HG02623 (cell line): ENCODE measurements around the gene GREM2.

ENCODE experiments used
- ATAC-seq: cut with Tn5 transposase; IDR thresholded peaks from one replicate; pipeline ENCODE4 v1.9.1; 2021; ENCODE audit warnings: moderate library complexity; ENCODE audit not compliant: unreplicated experiment

Gene GREM2

DNA sequence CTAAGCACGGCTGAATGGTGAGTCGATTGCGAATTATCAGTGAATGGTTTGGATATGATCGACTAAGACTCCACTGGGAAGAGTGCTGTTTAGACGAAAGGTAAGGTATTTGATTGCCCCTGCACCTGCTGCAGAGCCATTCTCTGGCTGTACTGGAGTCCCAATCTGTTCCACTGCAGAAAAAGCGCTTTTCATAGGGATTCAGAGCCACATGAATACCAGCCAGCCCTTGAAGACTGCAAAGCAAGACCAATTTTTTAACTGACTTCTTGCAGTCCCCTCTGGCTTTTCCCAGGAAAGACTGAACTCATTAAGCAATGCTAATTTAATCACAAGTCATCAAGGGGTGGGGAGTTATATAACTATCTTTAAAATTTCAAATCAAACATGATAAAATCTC, 1.3 kb downstream of the GREM2 start:
- ATAC-seq = no peak

DNA sequence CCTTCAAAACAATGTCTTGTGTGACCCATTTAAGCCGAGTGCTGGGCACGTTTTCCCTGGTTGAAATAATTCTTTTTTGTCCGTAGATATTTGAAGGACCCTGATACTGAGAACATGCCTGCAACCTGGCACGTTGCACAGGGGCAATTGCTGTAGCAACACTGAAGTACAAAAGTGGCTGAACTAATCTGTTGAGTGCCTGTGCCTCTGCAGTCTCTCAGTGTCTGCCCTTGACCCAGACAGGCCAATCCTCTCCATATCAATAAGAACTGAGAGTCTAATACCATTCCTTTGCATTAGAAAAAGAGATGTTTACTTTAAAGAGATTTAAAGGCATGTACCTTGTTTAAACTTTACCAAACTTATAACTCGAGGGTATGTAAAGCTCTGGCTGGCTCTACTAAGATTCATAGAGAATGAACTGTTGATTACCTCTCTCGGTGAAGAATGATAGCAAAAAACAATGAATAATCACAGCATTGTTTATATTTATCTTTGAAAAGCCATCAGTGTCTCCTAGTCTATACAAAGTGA, 2.4 kb downstream of the GREM2 start:
- ATAC-seq = no peak

DNA sequence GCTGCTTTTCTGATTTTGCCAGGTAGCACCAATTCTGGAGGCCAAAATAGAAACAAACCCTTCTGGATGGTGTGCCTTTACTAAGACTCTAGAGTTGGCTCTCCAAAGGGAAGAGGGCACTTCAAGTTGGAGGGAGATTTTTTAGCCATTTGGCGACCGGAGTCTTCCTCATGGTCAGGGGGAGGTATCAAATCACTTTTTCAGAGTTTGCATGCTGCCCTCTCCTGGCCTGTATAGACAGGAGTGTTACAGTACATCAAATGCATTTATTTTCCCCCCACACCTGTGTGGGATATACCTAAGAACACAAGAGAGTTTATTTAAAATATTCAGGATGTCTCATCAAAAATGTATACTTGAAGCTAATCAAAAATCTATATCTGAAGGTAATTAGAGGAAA, 3.2 kb downstream of the GREM2 start:
- ATAC-seq = no peak

DNA sequence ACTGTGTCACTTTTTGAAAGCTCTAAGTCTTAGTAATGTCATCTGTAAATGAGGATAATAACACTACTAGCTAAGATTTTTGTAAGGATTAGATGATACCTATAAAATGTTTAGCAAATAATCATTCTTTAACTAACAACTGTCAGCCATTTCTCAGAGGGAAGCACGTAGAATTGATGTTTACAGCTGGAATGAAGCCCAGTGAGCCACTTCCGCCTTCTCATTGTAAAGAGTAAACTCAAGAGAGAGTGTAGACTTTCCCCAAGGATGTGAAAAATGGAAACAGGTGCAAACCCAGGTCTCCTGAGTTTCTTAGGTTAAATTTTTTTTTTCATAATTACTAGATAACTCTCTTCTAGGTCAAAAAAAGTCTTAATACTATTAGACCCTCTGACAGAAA, 4.9 kb downstream of the GREM2 start:
- no peak for ATAC-seq

DNA sequence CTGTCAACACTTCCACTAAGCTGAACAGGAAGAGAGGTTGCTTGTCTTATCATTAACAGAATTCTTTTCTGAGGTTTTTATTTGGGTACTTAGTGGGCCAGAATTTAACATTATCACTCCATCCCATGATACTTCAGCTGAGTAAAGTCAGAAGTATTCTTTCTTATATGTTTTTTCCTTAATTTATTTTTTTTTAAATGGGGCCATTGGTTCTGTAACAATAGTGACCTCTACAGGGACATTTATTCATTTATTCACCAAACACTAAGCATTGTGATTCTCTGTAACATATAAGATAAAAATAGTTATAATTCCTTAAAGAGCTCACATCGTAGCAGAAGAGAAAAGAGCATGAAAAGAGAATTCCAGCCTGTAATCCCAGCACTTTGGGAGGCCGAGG, 9.8 kb downstream of the GREM2 start:
- no peak for ATAC-seq

DNA sequence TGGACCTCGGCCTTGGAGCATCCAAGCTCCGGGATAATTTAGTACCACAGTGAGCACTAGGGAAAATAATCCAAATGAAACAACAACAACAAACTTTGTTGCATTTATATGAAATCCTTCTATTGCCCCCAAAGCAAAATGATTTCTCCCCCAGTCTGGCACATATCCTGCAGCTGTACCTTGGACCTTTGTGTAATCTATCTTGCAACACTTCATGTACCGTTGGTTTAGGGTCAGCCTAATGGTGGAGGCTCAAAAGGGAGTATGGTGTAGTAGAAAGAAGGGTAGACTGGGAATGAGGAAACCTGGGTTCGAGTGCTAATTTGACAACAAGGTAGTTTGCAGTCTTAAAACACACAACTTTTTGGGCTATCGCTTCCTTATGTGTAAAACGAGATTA, 12.1 kb downstream of the GREM2 start:
- no peak for ATAC-seq

DNA sequence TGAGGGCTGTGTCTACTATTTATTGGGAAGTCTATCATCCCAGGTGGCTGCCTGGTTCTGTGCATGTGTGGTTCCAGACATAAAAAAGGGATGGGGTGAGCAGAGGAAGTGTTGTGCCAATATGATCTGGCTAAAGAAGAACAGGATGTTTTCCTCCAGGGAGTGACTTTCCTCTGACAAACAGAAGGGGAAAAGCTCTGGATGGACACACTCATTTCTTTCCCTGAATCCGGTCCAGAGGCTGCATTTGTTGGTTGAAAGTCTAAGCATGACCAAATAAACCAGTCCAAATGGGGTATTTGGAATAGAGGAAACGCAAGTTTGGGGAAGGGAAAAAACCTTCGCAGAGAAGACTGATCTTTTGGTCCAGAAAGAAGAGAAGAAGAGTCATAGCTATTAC, 12.7 kb downstream of the GREM2 start:
- no peak for ATAC-seq

DNA sequence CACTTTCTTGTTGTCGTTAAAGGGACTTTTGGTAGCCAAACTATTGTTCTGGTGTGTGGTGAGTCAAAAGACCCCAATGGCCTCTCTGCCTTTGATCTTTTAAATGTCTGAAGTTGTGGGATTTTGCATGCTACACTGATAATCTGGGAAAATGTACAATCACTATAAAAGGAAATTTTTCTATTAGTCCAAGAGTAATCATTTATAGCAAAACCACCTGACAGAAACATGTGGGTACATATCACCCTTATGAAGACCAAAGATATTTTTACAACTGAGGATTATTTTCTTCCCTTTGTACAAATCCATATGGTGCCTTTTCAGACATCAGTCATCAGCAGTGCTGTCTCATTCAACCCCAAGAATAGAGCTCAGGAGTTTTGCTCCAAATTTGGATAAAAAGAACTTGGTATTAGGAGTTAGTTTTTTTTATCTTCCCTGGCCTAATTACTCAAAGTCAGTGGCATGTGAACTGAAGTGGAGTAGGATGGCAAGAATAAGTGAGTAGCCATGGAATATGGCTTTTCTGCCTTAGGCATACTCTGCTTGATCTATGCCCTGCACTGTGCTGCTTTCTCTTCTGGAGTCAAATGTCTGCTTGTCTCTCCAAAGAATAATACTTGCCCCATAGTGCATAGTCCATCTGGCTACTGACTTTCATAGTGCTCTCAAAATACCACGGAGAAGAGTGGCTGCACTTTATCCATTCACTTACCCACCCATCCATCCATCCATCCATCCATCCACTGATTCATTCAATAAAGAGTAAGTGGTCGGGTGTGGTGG, 13.5 kb downstream of the GREM2 start:
- no peak for ATAC-seq

DNA sequence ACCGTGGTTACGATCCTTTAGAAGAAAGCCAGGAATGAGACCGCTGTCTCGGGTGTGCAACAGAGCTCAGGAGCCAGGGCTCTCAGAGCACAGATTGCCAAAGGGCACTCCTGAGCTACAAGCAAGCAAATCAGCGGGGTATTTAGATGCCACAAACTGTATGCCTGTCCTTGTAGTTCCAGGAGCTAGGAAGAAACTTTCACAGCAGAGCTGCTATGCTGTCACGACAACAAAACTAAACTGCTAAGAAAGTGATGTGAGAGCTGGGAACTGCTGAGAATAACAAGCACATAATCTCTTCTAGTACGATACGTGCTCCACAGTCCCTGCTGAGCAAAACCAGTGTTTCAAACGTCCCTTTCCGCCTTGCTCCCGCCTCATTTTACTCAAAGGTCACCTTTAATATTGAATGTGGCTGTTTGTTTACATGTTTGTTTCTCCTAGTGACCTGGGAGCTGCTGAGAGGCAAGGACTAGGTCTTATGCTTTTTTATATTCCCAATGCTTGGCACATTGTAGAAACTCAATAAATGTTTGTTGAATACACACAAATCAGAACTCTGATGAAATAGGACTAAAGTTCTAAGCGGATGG, 14.7 kb downstream of the GREM2 start:
- ATAC-seq = no peak

DNA sequence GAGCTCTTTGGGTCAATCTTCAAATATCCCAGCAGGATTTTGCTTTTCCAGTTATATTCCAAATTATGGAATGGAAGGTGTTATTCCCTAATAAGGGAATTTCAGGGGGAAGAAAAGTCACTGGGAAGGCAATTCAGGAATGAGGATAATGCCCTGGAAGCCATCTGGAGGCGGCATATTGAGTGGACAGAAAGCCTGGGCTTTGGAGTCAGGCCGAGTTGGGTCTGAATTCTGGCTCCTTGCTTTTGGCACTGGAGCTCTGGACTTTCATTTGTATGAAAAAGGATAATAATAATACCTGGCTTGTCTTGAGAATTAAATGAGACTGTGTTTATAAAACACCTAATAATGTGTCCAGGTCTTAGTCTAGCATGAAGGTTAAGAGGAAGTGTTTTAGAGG, 16.5 kb downstream of the GREM2 start:
- no peak for ATAC-seq

DNA sequence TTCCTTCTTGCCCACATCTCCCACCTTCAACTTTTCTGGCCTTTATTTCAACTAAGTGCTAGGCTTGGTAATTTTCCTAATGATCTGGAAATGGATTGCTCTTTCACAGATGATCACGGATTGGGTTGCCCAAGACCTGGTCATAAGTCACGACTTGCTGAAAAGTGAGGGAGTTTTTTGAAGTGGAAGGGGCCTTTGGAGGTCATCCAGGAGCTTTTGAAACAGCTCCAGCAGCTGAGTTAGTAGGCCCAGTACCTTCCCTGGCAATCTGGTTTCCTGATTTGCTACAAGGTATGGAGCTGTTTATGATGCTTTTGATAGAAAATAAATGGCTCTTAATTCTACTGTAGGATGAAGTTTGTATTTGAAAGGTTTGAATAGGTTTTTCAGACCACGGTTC, 20.4 kb downstream of the GREM2 start:
- no peak for ATAC-seq

DNA sequence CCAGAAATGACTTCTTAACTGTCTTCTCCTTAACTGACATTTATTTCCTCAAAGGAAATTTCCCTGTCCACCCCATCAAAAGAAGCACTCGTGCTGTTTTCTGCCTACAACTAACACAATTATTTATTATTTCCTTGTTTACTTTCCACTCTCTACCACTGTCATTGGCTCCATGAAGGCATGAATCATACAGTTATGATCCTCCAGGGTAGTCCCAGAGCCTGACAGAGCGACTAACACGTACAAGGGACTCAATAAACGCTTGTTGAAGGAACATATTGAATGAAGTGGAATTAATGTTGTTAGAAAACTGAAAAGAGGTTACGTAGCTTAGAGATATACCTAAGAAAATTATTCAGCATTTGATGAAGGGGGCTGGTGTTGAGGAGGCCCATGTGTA, 20.9 kb downstream of the GREM2 start:
- no peak for ATAC-seq

DNA sequence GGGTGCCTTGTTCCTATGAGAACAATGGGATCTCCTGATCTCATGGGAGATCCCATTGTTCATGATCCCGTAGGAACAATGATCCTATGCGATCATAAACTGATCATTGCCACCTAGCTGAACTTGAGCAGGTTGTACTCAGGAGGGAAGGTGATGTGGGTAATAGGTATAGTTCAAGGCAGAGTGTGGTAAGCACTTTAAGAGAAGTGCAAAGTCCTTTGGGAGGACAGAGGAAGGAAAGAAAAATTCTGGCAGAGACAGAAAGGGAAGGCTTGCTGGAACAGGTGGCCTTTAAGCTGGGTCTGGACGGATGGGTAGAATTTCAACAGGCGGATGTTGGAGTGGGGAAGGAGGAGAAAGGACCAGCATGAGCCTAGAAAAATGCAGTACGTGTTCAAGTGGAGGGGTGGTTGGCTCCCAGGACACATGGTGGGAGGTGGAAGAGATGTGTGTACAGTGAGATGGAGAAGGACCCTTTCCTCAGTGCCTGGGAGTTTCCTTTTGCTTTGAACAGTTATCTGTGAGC, 22.3 kb downstream of the GREM2 start:
- no peak for ATAC-seq

DNA sequence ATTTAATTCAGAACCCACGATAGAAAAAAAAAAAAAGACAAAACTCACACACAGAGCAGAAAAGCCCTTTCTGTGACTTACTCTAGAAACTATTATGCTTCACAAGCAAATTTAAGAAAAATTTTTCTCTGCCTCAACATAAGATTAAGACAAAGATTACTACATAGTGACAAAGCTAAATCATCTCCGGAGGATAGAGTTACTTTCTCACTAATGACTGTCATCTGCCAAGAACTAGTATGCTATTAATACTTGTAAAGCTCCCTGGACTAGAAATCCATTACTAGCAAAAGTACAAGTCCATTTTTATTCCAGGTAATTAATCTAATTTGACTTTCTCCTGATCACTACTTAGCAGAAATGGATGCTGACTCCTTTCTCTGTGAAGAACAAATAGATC, 25.9 kb downstream of the GREM2 start:
- no peak for ATAC-seq

DNA sequence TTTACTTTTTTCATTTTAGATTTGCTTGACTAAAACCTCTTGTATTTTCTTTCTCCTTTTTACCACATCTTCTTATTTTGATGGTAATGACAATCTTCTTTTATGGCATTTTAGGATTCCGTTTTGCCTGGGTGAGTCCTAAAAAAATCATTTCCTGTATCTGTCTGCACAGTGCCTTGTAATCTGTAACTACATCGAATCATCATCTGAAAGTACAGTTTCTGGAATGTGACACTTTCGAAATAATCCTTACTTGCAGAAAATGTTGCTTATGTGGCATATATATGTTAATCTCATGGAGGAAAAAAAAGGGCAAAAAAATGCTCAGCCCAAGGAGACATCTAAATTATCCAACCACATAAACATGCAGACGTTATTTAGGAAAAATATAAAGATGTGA, 29.0 kb downstream of the GREM2 start:
- ATAC-seq = no peak

DNA sequence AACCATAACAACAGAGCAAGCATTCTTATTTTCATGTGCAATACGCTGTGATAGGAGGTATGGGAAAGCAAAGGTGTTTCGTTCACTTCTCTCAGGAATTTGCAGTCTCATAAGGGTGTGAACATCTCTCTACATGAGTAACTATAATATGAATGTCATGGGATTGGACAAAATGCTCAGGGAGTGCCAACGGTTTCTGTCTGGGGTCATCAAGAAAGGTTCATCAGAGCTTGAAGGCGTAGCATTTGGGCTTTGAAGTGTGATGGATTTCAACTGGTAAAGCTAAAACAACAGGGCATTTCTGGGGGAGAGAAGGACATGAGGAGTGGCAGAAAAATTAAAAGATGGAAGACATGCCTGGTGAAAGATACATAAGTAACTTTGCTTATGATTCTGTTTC, 32.4 kb downstream of the GREM2 start:
- ATAC-seq = no peak

DNA sequence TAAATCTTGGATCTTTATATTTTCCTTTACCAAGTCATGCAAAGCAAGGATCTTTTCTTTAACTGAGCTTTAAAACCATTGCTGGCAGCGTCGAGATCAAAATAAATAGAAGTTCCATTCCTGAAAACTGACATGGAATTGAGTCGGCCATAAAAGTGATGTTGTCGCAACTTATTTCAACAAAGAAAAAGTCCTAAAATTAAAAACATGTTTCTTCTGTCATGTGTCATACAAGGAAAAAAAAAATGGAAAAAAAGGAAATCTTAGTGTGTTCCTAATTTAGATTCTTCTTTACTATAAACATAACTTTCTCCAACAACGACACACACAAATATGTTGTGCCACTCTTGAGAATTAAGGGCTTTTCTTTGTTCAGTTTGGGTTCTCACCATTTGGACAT, 34.9 kb downstream of the GREM2 start:
- ATAC-seq = no peak

DNA sequence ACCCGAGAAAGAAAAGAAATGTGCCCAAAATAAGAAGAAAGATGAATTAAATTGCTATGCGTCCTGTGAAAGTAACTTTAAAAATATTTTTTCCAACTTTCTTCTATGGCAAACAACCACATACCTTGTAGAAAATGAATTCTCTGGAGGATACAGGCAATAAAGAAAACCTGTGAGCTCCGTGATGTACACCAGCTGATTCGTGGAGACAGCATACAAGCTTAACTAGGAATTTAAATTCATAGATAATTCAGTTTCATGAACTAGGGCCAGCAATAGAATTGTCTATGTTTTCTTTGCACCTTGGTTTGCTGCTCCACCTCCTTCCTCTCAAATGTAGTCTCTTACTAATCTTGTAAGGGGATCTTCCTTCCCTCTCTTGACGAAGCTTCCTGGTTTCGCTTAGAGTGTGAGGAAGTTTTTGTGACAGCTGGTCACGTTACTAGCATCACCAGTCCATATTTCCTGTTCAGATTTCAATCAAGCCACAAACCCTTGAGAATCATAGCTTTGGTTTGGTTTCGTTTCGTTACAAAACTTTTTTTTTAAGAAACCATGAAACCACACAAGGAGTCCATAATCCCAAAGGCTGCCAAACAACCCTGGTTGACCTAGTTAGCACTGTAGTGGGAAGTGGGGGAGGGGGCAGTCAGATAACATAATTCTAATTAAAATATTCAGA, 35.8 kb downstream of the GREM2 start:
- ATAC-seq = no peak

DNA sequence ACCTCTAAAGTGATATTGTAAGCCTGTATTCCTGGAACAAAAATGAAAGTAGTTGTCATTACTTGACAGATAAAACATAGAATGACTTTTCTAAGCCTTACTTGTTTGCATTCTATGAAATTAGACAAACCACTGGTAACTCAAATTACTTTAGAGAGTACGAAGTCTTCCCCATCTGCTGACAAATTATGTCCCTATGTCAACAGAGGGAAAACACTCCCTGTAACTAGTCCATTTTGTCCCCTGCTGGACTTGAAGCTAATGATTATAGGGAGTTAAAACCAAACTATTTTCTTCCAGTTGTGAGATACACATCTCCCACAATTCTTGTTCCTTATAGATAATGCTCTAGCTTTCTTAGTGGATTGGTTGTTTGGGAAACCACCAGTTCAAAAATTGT, 39.6 kb downstream of the GREM2 start:
- no peak for ATAC-seq

DNA sequence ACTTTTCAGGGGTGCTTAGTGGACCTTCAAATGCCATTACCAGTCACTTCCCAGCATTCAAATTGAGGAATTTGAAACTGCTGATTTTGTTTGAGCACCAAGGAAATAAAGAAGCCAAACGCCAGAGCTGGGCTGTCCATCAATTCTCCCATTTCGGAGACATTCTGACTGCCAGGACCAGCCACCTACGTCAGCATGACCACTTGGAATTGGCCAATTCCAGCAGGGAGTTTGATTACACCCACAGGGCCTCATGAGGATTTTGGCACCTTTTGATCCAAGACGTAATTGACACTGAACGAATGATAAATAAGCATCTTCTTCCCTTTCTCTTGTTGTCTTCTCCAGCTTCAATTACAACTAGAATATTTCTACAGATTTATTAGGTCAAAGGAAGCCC, 40.2 kb downstream of the GREM2 start:
- ATAC-seq = no peak

DNA sequence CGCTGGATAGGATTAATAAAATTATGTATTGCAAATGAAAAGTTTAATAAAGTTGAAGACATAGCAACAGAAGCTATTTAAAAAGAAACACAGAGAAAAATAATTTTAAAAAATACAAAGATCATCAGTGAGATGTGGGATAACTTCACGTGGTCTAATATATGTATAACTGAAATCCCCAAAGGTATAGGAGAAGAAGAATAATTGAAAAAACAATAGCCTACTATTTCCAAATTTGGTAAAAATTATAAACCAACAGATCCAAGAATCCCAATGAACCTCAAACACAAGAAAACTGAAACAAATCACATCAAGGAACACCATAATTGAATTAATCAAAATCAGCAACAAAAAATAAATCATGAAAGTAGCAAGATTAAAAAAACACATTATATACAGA, 44.9 kb downstream of the GREM2 start:
- no peak for ATAC-seq

DNA sequence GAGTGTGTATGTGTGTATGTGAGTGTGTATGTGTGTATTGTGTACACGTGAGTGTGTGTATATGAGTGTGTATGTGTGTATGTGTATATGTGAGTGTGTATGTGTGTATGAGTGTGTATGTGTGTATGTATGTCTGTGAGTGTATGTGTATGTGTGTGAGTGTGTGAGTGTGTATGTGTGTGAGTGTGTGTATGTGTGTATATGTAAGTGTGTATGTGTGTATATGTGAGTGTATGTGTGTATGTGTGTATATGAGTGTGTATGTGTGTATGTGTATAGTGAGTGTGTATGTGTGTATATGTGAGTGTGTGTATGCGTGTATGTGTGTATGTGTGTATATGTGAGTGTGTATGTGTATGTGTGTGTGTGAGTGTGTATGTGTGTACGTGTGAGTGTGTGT, 49.2 kb downstream of the GREM2 start:
- no peak for ATAC-seq
